ENCODE results near the gene PRR15L. TPM values are rescaled to one million over a fixed set of nuclear protein-coding genes. Genes with fewer than 3 reads are reported as not detected.

The PRR15L gene
- total RNA-seq, 1 experiment from 2014 or later, result 0.18 TPM

GRCh38 chr17:47914306-47914948 lies 43.3 kb downstream of the PRR15L start:
- ATAC-seq (no peak), DNase-seq (ENCODE audit: low read depth, low spot score) (no peak)
- ChIA-PET CTCF (no interaction called here), POLR2A (no interaction called here)
- Histone ChIP-seq H3K4me1 (ENCODE audit: control insufficient read depth, insufficient read depth, low read length) (no peaks in the 10 kb centered on the region; the same call in 1 of the 2 replicates), H3K4me3 (ENCODE audit: low read depth in 2 of 2, low read length in 2 of 2) (no peak overlapping the region), H3K27me3 (ENCODE audit: control insufficient read depth, insufficient read depth, low read length) (no peaks in the 10 kb centered on the region), H3K27ac (ENCODE audit: low read length) (no peak overlapping the region), H3K36me3 (ENCODE audit: control insufficient read depth, insufficient read depth, low read length) (no peaks in the 10 kb centered on the region), H3K9me3 (ENCODE audit: control insufficient read depth, insufficient read depth, low read depth, low read length) (no peaks in the 10 kb centered on the region)
- intact Hi-C loops (cut with micrococcal nuclease; ENCODE audit: unreplicated experiment), result no loop called here
- in situ Hi-C loops (cut with HindIII; ENCODE audit: low pct_unique_long_range_greater_than_20kb, low sequenced_read_pairs), result no loop called here
- TF ChIP-seq, protein P1, sequence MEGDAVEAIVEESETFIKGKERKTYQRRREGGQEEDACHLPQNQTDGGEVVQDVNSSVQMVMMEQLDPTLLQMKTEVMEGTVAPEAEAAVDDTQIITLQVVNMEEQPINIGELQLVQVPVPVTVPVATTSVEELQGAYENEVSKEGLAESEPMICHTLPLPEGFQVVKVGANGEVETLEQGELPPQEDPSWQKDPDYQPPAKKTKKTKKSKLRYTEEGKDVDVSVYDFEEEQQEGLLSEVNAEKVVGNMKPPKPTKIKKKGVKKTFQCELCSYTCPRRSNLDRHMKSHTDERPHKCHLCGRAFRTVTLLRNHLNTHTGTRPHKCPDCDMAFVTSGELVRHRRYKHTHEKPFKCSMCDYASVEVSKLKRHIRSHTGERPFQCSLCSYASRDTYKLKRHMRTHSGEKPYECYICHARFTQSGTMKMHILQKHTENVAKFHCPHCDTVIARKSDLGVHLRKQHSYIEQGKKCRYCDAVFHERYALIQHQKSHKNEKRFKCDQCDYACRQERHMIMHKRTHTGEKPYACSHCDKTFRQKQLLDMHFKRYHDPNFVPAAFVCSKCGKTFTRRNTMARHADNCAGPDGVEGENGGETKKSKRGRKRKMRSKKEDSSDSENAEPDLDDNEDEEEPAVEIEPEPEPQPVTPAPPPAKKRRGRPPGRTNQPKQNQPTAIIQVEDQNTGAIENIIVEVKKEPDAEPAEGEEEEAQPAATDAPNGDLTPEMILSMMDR (IDR thresholded peaks at IDR 0.05), result no peak
- TF ChIP-seq POLR2AphosphoS5 (IDR thresholded peaks at IDR 0.05; ENCODE audit: low read depth, low read length) (no peak), SIN3A (IDR thresholded peaks at IDR 0.05; ENCODE audit: borderline replicate concordance, insufficient read depth, low read depth, low read length) (no peak), TCF7L2 (IDR thresholded peaks at IDR 0.05; ENCODE audit: low read depth, low read length) (no peak)
- TF ChIP-seq, protein P2, sequence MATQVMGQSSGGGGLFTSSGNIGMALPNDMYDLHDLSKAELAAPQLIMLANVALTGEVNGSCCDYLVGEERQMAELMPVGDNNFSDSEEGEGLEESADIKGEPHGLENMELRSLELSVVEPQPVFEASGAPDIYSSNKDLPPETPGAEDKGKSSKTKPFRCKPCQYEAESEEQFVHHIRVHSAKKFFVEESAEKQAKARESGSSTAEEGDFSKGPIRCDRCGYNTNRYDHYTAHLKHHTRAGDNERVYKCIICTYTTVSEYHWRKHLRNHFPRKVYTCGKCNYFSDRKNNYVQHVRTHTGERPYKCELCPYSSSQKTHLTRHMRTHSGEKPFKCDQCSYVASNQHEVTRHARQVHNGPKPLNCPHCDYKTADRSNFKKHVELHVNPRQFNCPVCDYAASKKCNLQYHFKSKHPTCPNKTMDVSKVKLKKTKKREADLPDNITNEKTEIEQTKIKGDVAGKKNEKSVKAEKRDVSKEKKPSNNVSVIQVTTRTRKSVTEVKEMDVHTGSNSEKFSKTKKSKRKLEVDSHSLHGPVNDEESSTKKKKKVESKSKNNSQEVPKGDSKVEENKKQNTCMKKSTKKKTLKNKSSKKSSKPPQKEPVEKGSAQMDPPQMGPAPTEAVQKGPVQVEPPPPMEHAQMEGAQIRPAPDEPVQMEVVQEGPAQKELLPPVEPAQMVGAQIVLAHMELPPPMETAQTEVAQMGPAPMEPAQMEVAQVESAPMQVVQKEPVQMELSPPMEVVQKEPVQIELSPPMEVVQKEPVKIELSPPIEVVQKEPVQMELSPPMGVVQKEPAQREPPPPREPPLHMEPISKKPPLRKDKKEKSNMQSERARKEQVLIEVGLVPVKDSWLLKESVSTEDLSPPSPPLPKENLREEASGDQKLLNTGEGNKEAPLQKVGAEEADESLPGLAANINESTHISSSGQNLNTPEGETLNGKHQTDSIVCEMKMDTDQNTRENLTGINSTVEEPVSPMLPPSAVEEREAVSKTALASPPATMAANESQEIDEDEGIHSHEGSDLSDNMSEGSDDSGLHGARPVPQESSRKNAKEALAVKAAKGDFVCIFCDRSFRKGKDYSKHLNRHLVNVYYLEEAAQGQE (IDR thresholded peaks at IDR 0.05; ENCODE audit: insufficient read depth in 1 of 2, low read depth in 2 of 2, low read length in 1 of 2), result no peak
- no TSS peak for BruUV-seq (replicated peaks)

DNA sequence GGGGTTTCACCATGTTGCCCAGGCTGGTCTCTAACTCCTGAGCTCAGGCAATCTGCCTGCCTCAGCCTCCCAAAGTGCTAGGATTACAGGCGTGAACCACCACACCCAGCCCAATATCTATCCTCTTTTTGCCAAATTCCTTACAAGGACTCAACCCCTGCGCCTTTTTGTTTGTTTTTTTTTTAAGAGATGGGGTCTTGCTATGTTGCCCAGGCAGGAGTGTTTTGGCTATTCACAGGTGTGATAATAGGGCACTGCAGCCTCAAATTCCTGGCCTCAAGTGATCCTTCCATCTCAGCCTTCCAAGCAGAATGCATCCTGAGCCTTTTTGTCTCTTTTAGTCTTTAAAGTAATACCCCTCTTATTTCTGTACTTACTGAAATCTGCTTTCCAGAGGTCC lies 44.6 kb downstream of the PRR15L start:
- H3K36me3 ChIP-seq (ENCODE audit: control insufficient read depth, insufficient read depth, low read length), result no peaks in the 10 kb centered on the region
- ATAC-seq (no peak), DNase-seq (ENCODE audit: low read depth, low spot score) (no peak)
- H3K4me3 ChIP-seq (ENCODE audit: low read depth in 2 of 2, low read length in 2 of 2), result no peak overlapping the region
- in situ Hi-C loops (cut with HindIII; ENCODE audit: low pct_unique_long_range_greater_than_20kb, low sequenced_read_pairs), result no loop called here
- CTCF ChIA-PET, result no interaction called here
- no peaks in the 10 kb centered on the region; the same call in 1 of the 2 replicates for H3K4me1 ChIP-seq (ENCODE audit: control insufficient read depth, insufficient read depth, low read length)
- H3K27ac ChIP-seq (ENCODE audit: low read length), result no peak overlapping the region
- TF ChIP-seq POLR2AphosphoS5 (IDR thresholded peaks at IDR 0.05; ENCODE audit: low read depth, low read length) (no peak), SIN3A (IDR thresholded peaks at IDR 0.05; ENCODE audit: borderline replicate concordance, insufficient read depth, low read depth, low read length) (no peak), TCF7L2 (IDR thresholded peaks at IDR 0.05; ENCODE audit: low read depth, low read length) (no peak)
- TF ChIP-seq, protein P2 (IDR thresholded peaks at IDR 0.05; ENCODE audit: insufficient read depth in 1 of 2, low read depth in 2 of 2, low read length in 1 of 2), result no peak
- TF ChIP-seq, protein P1 (IDR thresholded peaks at IDR 0.05), result no peak
- BruUV-seq (replicated peaks), result no TSS peak
- POLR2A ChIA-PET, result no interaction called here
- no peaks in the 10 kb centered on the region for H3K9me3 ChIP-seq (ENCODE audit: control insufficient read depth, insufficient read depth, low read depth, low read length)
- intact Hi-C loops (cut with micrococcal nuclease; ENCODE audit: unreplicated experiment), result no loop called here
- H3K27me3 ChIP-seq (ENCODE audit: control insufficient read depth, insufficient read depth, low read length), result no peaks in the 10 kb centered on the region

All from Panc1 (cell line).